WTC11 (cell line): ENCODE results near the gene GALNT13.

Experiments
- ELF4 ChIP-seq: sonication (generic); formaldehyde crosslinking; IDR thresholded peaks from 2 replicates; pipeline ENCODE4 v1.8.1; 2022; ENCODE audit warnings: low read depth, mild to moderate bottlenecking, moderate library complexity, missing genetic modification reagents
- ZNF425 ChIP-seq: fragments of 250-450 bp; sonication (Bioruptor Pico); conservative IDR thresholded peaks from 2 replicates; pipeline ENCODE4 v1.9.0; 2021; ENCODE audit warnings: mild to moderate bottlenecking
- TF ChIP-seq, protein P1 (sequence below): sonication (generic); formaldehyde crosslinking; IDR thresholded peaks from 2 replicates; pipeline ENCODE4 v1.8.1; 2022; ENCODE audit warnings: low read depth, missing genetic modification reagents, borderline replicate concordance
- TF ChIP-seq, protein P2 (sequence below): fragments of 200-600 bp; IDR thresholded peaks from 2 replicates; pipeline ENCODE4 v1.8.0; 2022; ENCODE audit warnings: antibody characterized with exemption

DNA sequence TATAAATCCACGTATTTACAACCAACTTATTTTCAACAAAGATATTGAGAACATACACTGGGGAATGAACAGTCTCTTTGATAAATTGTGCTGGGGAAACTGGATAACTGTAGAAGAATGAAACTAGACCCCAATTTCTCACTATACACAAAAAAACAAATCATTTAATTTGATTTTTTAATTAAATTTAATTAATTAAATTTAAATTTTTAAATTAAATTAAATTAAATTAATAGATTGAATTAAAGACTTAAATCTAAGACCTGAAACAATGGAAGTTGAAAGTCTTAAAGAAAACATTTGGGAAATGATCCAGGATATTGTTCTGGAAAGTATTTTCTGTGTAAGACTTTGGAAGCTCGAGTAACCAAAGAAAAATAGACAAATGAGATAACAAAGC is 301.4 kb downstream of the GALNT13 start:
- TF ChIP-seq, protein P1, sequence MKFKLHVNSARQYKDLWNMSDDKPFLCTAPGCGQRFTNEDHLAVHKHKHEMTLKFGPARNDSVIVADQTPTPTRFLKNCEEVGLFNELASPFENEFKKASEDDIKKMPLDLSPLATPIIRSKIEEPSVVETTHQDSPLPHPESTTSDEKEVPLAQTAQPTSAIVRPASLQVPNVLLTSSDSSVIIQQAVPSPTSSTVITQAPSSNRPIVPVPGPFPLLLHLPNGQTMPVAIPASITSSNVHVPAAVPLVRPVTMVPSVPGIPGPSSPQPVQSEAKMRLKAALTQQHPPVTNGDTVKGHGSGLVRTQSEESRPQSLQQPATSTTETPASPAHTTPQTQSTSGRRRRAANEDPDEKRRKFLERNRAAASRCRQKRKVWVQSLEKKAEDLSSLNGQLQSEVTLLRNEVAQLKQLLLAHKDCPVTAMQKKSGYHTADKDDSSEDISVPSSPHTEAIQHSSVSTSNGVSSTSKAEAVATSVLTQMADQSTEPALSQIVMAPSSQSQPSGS (CRISPR knock-in tag), result no peak
- TF ChIP-seq ELF4 (no peak), ZNF425 (CRISPR knock-in tag) (no peak)
- TF ChIP-seq, protein P2, sequence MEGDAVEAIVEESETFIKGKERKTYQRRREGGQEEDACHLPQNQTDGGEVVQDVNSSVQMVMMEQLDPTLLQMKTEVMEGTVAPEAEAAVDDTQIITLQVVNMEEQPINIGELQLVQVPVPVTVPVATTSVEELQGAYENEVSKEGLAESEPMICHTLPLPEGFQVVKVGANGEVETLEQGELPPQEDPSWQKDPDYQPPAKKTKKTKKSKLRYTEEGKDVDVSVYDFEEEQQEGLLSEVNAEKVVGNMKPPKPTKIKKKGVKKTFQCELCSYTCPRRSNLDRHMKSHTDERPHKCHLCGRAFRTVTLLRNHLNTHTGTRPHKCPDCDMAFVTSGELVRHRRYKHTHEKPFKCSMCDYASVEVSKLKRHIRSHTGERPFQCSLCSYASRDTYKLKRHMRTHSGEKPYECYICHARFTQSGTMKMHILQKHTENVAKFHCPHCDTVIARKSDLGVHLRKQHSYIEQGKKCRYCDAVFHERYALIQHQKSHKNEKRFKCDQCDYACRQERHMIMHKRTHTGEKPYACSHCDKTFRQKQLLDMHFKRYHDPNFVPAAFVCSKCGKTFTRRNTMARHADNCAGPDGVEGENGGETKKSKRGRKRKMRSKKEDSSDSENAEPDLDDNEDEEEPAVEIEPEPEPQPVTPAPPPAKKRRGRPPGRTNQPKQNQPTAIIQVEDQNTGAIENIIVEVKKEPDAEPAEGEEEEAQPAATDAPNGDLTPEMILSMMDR, result no peak
